Activated naive CD8-positive, alpha-beta T cell (primary cell): Measurements from ENCODE around the gene TAX1BP1.
A peak's percentile ranks its signal among the peaks of the same experiment; 100 is the strongest.

Experiments
- H3K27ac Mint-ChIP-seq: one replicate; pipeline ENCODE4 v1.8.0; 2021; ENCODE audit warnings: mixed read lengths
- H3K27me3 Mint-ChIP-seq: one replicate; pipeline ENCODE4 v1.8.0; 2021; ENCODE audit warnings: mixed read lengths
- H3K36me3 Mint-ChIP-seq: one replicate; pipeline ENCODE4 v1.8.0; 2021; ENCODE audit warnings: mixed read lengths
- H3K4me1 Mint-ChIP-seq: one replicate; pipeline ENCODE4 v1.8.0; 2021; ENCODE audit warnings: low read depth, mixed read lengths
- H3K4me3 Mint-ChIP-seq: one replicate; pipeline ENCODE4 v1.8.0; 2021; ENCODE audit warnings: mild to moderate bottlenecking, mixed read lengths
- H3K9me3 Mint-ChIP-seq: one replicate; pipeline ENCODE4 v1.8.0; 2021; ENCODE audit warnings: low read depth, mixed read lengths

The TAX1BP1 gene

GRCh38 chr7:27782849-27783248, 42.9 kb downstream of the TAX1BP1 start:
- Mint-ChIP-seq H3K27me3 (no peaks in the 10 kb centered on the region), H3K36me3 (peaks cover 6% of the 10 kb centered on the region), H3K4me3 (peak overlapping the region; percentile 21), H3K27ac (peak overlapping the region; percentile 64), H3K4me1 (peaks cover 25% of the 10 kb centered on the region), H3K9me3 (no peaks in the 10 kb centered on the region)

- Mint-ChIP-seq H3K27ac (peak overlapping the region; percentile 31), H3K27me3 (no peaks in the 10 kb centered on the region)
These were observed 44.6 kb downstream of the TAX1BP1 start for GRCh38 chr7:27784399-27785053.

GRCh38 chr7:27788437-27788836, 48.5 kb downstream of the TAX1BP1 start:
- Mint-ChIP-seq H3K27ac (no peak overlapping the region), H3K36me3 (peaks cover 12% of the 10 kb centered on the region), H3K4me1 (peaks cover 8% of the 10 kb centered on the region), H3K27me3 (no peaks in the 10 kb centered on the region), H3K9me3 (no peaks in the 10 kb centered on the region), H3K4me3 (no peak overlapping the region)

More at GRCh38 chr7:27784399-27785053, 44.6 kb downstream of the TAX1BP1 start:
- Mint-ChIP-seq H3K4me1 (peaks cover 25% of the 10 kb centered on the region), H3K9me3 (no peaks in the 10 kb centered on the region), H3K4me3 (no peak overlapping the region), H3K36me3 (peaks cover 8% of the 10 kb centered on the region)

GRCh38 chr7:27793780-27794179, 53.8 kb downstream of the TAX1BP1 start:
- Mint-ChIP-seq H3K36me3 (peaks cover 6% of the 10 kb centered on the region), H3K4me1 (no peaks in the 10 kb centered on the region), H3K9me3 (no peaks in the 10 kb centered on the region), H3K27me3 (no peaks in the 10 kb centered on the region), H3K4me3 (no peak overlapping the region), H3K27ac (no peak overlapping the region)

GRCh38 chr7:27795977-27796376, 56.0 kb downstream of the TAX1BP1 start:
- H3K9me3 Mint-ChIP-seq, result no peaks in the 10 kb centered on the region
- H3K27me3 Mint-ChIP-seq, result no peaks in the 10 kb centered on the region
- H3K4me1 Mint-ChIP-seq, result no peaks in the 10 kb centered on the region
- peaks cover 8% of the 10 kb centered on the region for H3K36me3 Mint-ChIP-seq
- H3K27ac Mint-ChIP-seq, result no peak overlapping the region
- H3K4me3 Mint-ChIP-seq, result no peak overlapping the region

- Mint-ChIP-seq H3K4me3 (no peak overlapping the region), H3K9me3 (no peaks in the 10 kb centered on the region), H3K4me1 (no peaks in the 10 kb centered on the region), H3K27ac (no peak overlapping the region), H3K36me3 (peaks cover 9% of the 10 kb centered on the region), H3K27me3 (no peaks in the 10 kb centered on the region)
These were observed 59.2 kb downstream of the TAX1BP1 start for GRCh38 chr7:27799212-27799611.

GRCh38 chr7:27802999-27803398, 63.0 kb downstream of the TAX1BP1 start:
- Mint-ChIP-seq H3K27me3 (no peaks in the 10 kb centered on the region), H3K36me3 (peaks cover 16% of the 10 kb centered on the region), H3K4me1 (peaks cover 1% of the 10 kb centered on the region), H3K9me3 (no peaks in the 10 kb centered on the region), H3K27ac (no peak overlapping the region), H3K4me3 (no peak overlapping the region)

- no peak overlapping the region for H3K27ac Mint-ChIP-seq
- H3K4me1 Mint-ChIP-seq, result peaks cover 7% of the 10 kb centered on the region
- H3K27me3 Mint-ChIP-seq, result no peaks in the 10 kb centered on the region
- peaks cover 17% of the 10 kb centered on the region for H3K36me3 Mint-ChIP-seq
- H3K9me3 Mint-ChIP-seq, result no peaks in the 10 kb centered on the region
- H3K4me3 Mint-ChIP-seq, result no peak overlapping the region
These were observed 64.2 kb downstream of the TAX1BP1 start for GRCh38 chr7:27804139-27804538.

- H3K27ac Mint-ChIP-seq, result no peak overlapping the region
- peaks cover 7% of the 10 kb centered on the region for H3K4me1 Mint-ChIP-seq
- H3K36me3 Mint-ChIP-seq, result peaks cover 9% of the 10 kb centered on the region
- no peaks in the 10 kb centered on the region for H3K27me3 Mint-ChIP-seq
- no peak overlapping the region for H3K4me3 Mint-ChIP-seq
- H3K9me3 Mint-ChIP-seq, result no peaks in the 10 kb centered on the region
These were observed 68.7 kb downstream of the TAX1BP1 start for GRCh38 chr7:27808626-27809025.

GRCh38 chr7:27810186-27810585, 70.2 kb downstream of the TAX1BP1 start:
- Mint-ChIP-seq H3K9me3 (no peaks in the 10 kb centered on the region), H3K36me3 (peaks cover 6% of the 10 kb centered on the region), H3K27ac (no peak overlapping the region), H3K27me3 (no peaks in the 10 kb centered on the region), H3K4me1 (peaks cover 6% of the 10 kb centered on the region), H3K4me3 (no peak overlapping the region)

- no peak overlapping the region for H3K4me3 Mint-ChIP-seq
- H3K4me1 Mint-ChIP-seq, result peaks cover 6% of the 10 kb centered on the region
- no peaks in the 10 kb centered on the region for H3K9me3 Mint-ChIP-seq
- no peak overlapping the region for H3K27ac Mint-ChIP-seq
- H3K27me3 Mint-ChIP-seq, result no peaks in the 10 kb centered on the region
- peaks cover 5% of the 10 kb centered on the region for H3K36me3 Mint-ChIP-seq
These were observed 72.7 kb downstream of the TAX1BP1 start for GRCh38 chr7:27812706-27813105.

GRCh38 chr7:27822245-27822644, 82.3 kb downstream of the TAX1BP1 start:
- Mint-ChIP-seq H3K27me3 (no peaks in the 10 kb centered on the region), H3K36me3 (peaks cover 6% of the 10 kb centered on the region), H3K9me3 (no peaks in the 10 kb centered on the region), H3K27ac (no peak overlapping the region), H3K4me1 (no peaks in the 10 kb centered on the region), H3K4me3 (no peak overlapping the region)

GRCh38 chr7:27825891-27826290, 85.9 kb downstream of the TAX1BP1 start:
- no peaks in the 10 kb centered on the region for H3K4me1 Mint-ChIP-seq
- no peak overlapping the region for H3K4me3 Mint-ChIP-seq
- no peaks in the 10 kb centered on the region for H3K9me3 Mint-ChIP-seq
- H3K36me3 Mint-ChIP-seq, result peaks cover 2% of the 10 kb centered on the region
- H3K27ac Mint-ChIP-seq, result no peak overlapping the region
- no peaks in the 10 kb centered on the region for H3K27me3 Mint-ChIP-seq

GRCh38 chr7:27826357-27826756, 86.4 kb downstream of the TAX1BP1 start:
- Mint-ChIP-seq H3K36me3 (peaks cover 2% of the 10 kb centered on the region), H3K27ac (no peak overlapping the region), H3K27me3 (no peaks in the 10 kb centered on the region), H3K4me1 (no peaks in the 10 kb centered on the region), H3K9me3 (no peaks in the 10 kb centered on the region), H3K4me3 (no peak overlapping the region)

- H3K4me1 Mint-ChIP-seq, result no peaks in the 10 kb centered on the region
- no peaks in the 10 kb centered on the region for H3K9me3 Mint-ChIP-seq
- peaks cover 4% of the 10 kb centered on the region for H3K36me3 Mint-ChIP-seq
- no peak overlapping the region for H3K4me3 Mint-ChIP-seq
- no peak overlapping the region for H3K27ac Mint-ChIP-seq
- no peaks in the 10 kb centered on the region for H3K27me3 Mint-ChIP-seq
These were observed 94.4 kb downstream of the TAX1BP1 start for GRCh38 chr7:27834179-27834921.

- Mint-ChIP-seq H3K27me3 (no peaks in the 10 kb centered on the region), H3K36me3 (peaks cover 4% of the 10 kb centered on the region), H3K4me1 (peaks cover 7% of the 10 kb centered on the region), H3K9me3 (no peaks in the 10 kb centered on the region), H3K4me3 (no peak overlapping the region), H3K27ac (no peak overlapping the region)
These were observed 95.4 kb downstream of the TAX1BP1 start for GRCh38 chr7:27835376-27835775.
